Measurements from ENCODE around the gene EMP1. TPM values are rescaled to one million over a fixed set of nuclear protein-coding genes. Genes with fewer than 3 reads are reported as not detected.

EMP1 gene
- total RNA-seq, 4 donors from 2014 or later = 43.2 to 837 (median 738) TPM

- Histone ChIP-seq H3K4me3 (peak overlapping the region; percentile 17 to 63 (median 40)), H3K9me3 (no peaks in the 10 kb centered on the region), H3K4me1 (peaks cover 9 to 64% (median 19%) of the 10 kb centered on the region in 4 donors), H3K27me3 (peaks cover 15% of the 10 kb centered on the region), H3K36me3 (no peaks in the 10 kb centered on the region), H3K27ac (peak overlapping the region; percentile 67 to 91 (median 86))
- TF ChIP-seq POLR2A (IDR thresholded peaks at IDR 0.05) (no peak), EP300 (IDR thresholded peaks at IDR 0.05; ENCODE audit: low read depth) (no peak), CTCF (IDR thresholded peaks at IDR 0.05) (no peak), POLR2AphosphoS5 (IDR thresholded peaks at IDR 0.05) (no peak)
- in situ Hi-C loops (cut with MboI; ENCODE audit: low pct_ligation_motif_present in 1 of 4, low pct_unique_long_range_greater_than_20kb in 1 of 4, low sequenced_read_pairs in 3 of 4) = no loop called here
- DNase-seq = no peak
- WGBS, 2 donors (ENCODE audit: low coverage in 1 of 2) = 20 to 32% methylated on average over 7 of the region's 7 CpGs
- intact Hi-C loops (cut with DNase I; ENCODE audit: low total_unique reads) = loop anchor here (5.0 kb wide), 1 partner anchor 95 kb away; the partner anchor contains the start of gene GSG1
Observed at GRCh38 chr12:13197032-13197431, 506 bp downstream of the EMP1 start.

DNA sequence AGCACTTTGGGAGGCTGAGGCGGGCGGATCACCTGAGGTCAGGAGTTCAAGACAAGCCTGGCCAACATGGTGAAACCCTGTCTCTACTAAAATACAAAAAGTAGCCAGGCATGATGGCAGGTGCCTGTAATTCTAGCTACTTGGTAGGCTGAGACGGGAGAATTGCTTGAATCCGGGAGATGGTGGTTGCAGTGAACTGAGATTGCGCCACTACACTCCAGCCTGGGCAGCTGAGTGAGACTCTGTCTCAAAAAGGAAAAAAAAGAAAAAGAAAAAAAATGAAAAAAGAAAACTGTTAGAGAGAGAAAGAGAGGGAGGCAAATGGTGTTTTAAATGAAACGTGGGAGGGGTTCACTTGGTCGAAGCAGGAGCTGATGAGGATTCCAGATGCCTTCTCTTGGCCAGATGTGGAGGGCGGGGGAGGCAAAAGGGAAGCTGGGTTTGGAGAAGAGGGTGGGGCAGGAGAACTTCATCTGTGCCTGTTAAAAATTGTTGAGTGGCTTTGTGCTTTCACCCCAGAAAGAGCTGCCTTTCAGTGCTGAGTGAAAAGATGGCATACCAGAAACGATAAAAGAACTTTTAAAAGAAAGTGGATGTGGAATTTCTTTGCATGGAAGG is 1.1 kb downstream of the EMP1 start:
- no peaks in the 10 kb centered on the region for H3K36me3 ChIP-seq
- peak overlapping the region in 3 of 4 donors; percentile 30 to 63 (median 50) for H3K4me3 ChIP-seq
- H3K9me3 ChIP-seq = no peaks in the 10 kb centered on the region
- peaks cover 19% of the 10 kb centered on the region for H3K27me3 ChIP-seq
- no peak for DNase-seq
- in situ Hi-C loops (cut with MboI; ENCODE audit: low pct_ligation_motif_present in 1 of 4, low pct_unique_long_range_greater_than_20kb in 1 of 4, low sequenced_read_pairs in 3 of 4) = no loop called here
- H3K4me1 ChIP-seq = peaks cover 9 to 70% (median 22%) of the 10 kb centered on the region in 4 donors
- WGBS, 2 donors (ENCODE audit: low coverage in 1 of 2) = 42 to 54% methylated on average over 6 to 9 of the region's 9 CpGs
- intact Hi-C loops (cut with DNase I; ENCODE audit: low total_unique reads) = loop anchor here (5.0 kb wide), 1 partner anchor 95 kb away; the partner anchor contains the start of gene GSG1
- peak overlapping the region; percentile 67 to 91 (median 86) for H3K27ac ChIP-seq
- TF ChIP-seq POLR2A (IDR thresholded peaks at IDR 0.05) (peak; percentile 25), EP300 (IDR thresholded peaks at IDR 0.05; ENCODE audit: low read depth) (no peak), CTCF (IDR thresholded peaks at IDR 0.05) (no peak), POLR2AphosphoS5 (IDR thresholded peaks at IDR 0.05) (peak in 1 of 3 donors; percentile 3)

GRCh38 chr12:13198241-13198640 is 1.7 kb downstream of the EMP1 start:
- intact Hi-C loops (cut with DNase I; ENCODE audit: low total_unique reads) = loop anchor here (5.0 kb wide), 1 partner anchor 96 kb away; the partner anchor contains the start of gene GSG1

More at GRCh38 chr12:13198241-13198640, 1.7 kb downstream of the EMP1 start:
- no peak for DNase-seq
- H3K4me3 ChIP-seq = peak overlapping the region in 3 of 4 donors; percentile 30 to 63 (median 50)
- peaks cover 9 to 76% (median 24%) of the 10 kb centered on the region in 4 donors for H3K4me1 ChIP-seq
- in situ Hi-C loops (cut with MboI; ENCODE audit: low pct_ligation_motif_present in 1 of 4, low pct_unique_long_range_greater_than_20kb in 1 of 4, low sequenced_read_pairs in 3 of 4) = no loop called here
- WGBS, 2 donors (ENCODE audit: low coverage in 1 of 2) = 49 to 64% methylated on average over 4 of the region's 4 CpGs
- TF ChIP-seq CTCF (IDR thresholded peaks at IDR 0.05) (no peak), EP300 (IDR thresholded peaks at IDR 0.05; ENCODE audit: low read depth) (no peak), POLR2A (IDR thresholded peaks at IDR 0.05) (no peak), POLR2AphosphoS5 (IDR thresholded peaks at IDR 0.05) (no peak)
- peaks cover 20% of the 10 kb centered on the region for H3K27me3 ChIP-seq
- H3K9me3 ChIP-seq = no peaks in the 10 kb centered on the region
- peak overlapping the region; percentile 67 to 91 (median 86) for H3K27ac ChIP-seq
- no peaks in the 10 kb centered on the region for H3K36me3 ChIP-seq

Data from transverse colon (tissue), 4 donors.